ENCODE data around the gene HSPG2. TPM values are rescaled to one million over a fixed set of nuclear protein-coding genes. Genes with fewer than 3 reads are reported as not detected.

The HSPG2 gene
- total and polyA plus RNA-seq, 2 donors (not counting 1 experiment from before 2014, with no cell fraction given), result 2.0 to 4.5 TPM

- 89% methylated on average over 10 of the region's 20 CpGs for WGBS (ENCODE audit: insufficient coverage)
- intact Hi-C loops (cut with micrococcal nuclease), result no loop called here
- ATAC-seq (ENCODE audit: low read depth), result no peak
Observed at GRCh38 chr1:21916447-21917238, 20.5 kb downstream of the HSPG2 start.

More at GRCh38 chr1:21916447-21917238, 20.5 kb downstream of the HSPG2 start:
- Mint-ChIP-seq H3K4me1 (no peaks in the 10 kb centered on the region), H3K27ac (no peak overlapping the region), H3K27me3 (no peaks in the 10 kb centered on the region), H3K4me3 (no peak overlapping the region), H3K9me3 (ENCODE audit: insufficient read depth) (no peaks in the 10 kb centered on the region)
- ChIA-PET POLR2A (no interaction called here), CTCF (no interaction called here)
- H3K4me1 ChIP-seq (ENCODE audit: control insufficient read depth in 2 of 2, insufficient read depth in 2 of 2, low read length in 2 of 2), result no peaks in the 10 kb centered on the region
- H3K4me2 ChIP-seq (replicated peaks; ENCODE audit: low read depth, low read length, poor library complexity, severe bottlenecking), result no peak overlapping the region
- no peak overlapping the region for H2AFZ ChIP-seq (ENCODE audit: insufficient read depth, low read depth, low read length, poor library complexity, severe bottlenecking)
- DNase-seq, result no peak
- H3K4me3 ChIP-seq (ENCODE audit: control extremely low read depth in 1 of 5, extremely low read depth in 1 of 5, insufficient read depth in 1 of 5, low read depth in 2 of 5, low read length in 4 of 5), result no peak overlapping the region
- H3K9me3 ChIP-seq (ENCODE audit: control extremely low read depth in 1 of 3, control insufficient read depth in 2 of 3, insufficient read depth in 1 of 3, low read length in 2 of 3), result no peaks in the 10 kb centered on the region
- TF ChIP-seq CTCF (IDR thresholded peaks at IDR 0.05), result no peak
- no peak for TF ChIP-seq EZH2 (IDR thresholded peaks at IDR 0.05; ENCODE audit: borderline replicate concordance, insufficient read depth, low read depth, low read length, poor library complexity, severe bottlenecking)
- H3K27ac ChIP-seq (ENCODE audit: low read length in 2 of 2), result no peak overlapping the region
- H4K20me1 ChIP-seq (ENCODE audit: control insufficient read depth, insufficient read depth, low read length, poor library complexity, severe bottlenecking), result no peaks in the 10 kb centered on the region
- no peaks in the 10 kb centered on the region for H3K79me2 ChIP-seq (ENCODE audit: control insufficient read depth, insufficient read depth, low read length)
- H3K27me3 ChIP-seq (replicated peaks in 1 of 4; ENCODE audit: control extremely low read depth in 1 of 4, control insufficient read depth in 3 of 4, insufficient read depth in 4 of 4, low read length in 3 of 4), result no peaks in the 10 kb centered on the region
- no peaks in the 10 kb centered on the region for H3K36me3 ChIP-seq (replicated peaks in 1 of 2; ENCODE audit: control extremely low read depth in 1 of 2, control insufficient read depth in 1 of 2, extremely low read depth in 1 of 2, insufficient read depth in 2 of 2, low read length in 1 of 2)
- H3K9ac ChIP-seq (ENCODE audit: low read length), result no peak overlapping the region

All from B cell (primary cell).